Measurements from ENCODE around the gene EHBP1.

Gene EHBP1

DNA sequence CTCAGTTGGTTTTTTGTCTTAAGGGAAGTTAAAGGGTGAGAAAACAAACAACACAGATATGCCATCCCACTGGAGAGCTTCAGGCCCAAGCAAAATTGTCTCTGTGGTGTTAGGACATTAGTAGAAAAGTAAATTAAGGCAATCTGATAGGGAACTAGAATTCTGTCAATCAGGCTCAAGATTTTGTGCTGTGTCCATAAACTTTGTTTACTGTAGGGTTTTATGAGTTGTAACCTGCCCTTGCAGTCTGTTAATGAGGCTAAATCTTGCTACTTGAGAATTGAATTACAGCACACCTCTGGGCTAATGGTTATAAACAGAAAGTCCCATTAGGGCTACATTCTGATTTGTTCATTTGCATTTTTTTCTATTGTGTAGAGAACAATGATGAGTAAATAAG, 267.1 kb downstream of the EHBP1 start:
- TF ChIP-seq TEAD4 (IDR thresholded peaks at IDR 0.05) (no peak), TAF1 (IDR thresholded peaks at IDR 0.05; ENCODE audit: low read depth) (no peak), USF1 (IDR thresholded peaks at IDR 0.05) (no peak), FOXM1 (IDR thresholded peaks at IDR 0.05; ENCODE audit: borderline replicate concordance, low read depth) (no peak), RAD21 (IDR thresholded peaks at IDR 0.05; ENCODE audit: low read depth) (no peak), CEBPB (IDR thresholded peaks at IDR 0.05) (no peak), TCF12 (IDR thresholded peaks at IDR 0.05; ENCODE audit: low read depth) (no peak), CREB1 (IDR thresholded peaks at IDR 0.05; ENCODE audit: low read depth) (no peak), REST (IDR thresholded peaks at IDR 0.05; ENCODE audit: low read depth) (no peak), YY1 (IDR thresholded peaks at IDR 0.05; ENCODE audit: low read depth) (no peak)
- TF ChIP-seq, protein P1, sequence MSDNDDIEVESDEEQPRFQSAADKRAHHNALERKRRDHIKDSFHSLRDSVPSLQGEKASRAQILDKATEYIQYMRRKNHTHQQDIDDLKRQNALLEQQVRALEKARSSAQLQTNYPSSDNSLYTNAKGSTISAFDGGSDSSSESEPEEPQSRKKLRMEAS (IDR thresholded peaks at IDR 0.05) = no peak

GRCh38 chr2:62974999-62975398, 269.5 kb downstream of the EHBP1 start:
- no peak for TF ChIP-seq EP300 (IDR thresholded peaks at IDR 0.05; ENCODE audit: borderline replicate concordance)
- TF ChIP-seq TCF12 (IDR thresholded peaks at IDR 0.05; ENCODE audit: low read depth) = no peak
- no peak for TF ChIP-seq USF1 (IDR thresholded peaks at IDR 0.05)
- no peak for TF ChIP-seq TEAD4 (IDR thresholded peaks at IDR 0.05)
- TF ChIP-seq RAD21 (IDR thresholded peaks at IDR 0.05; ENCODE audit: low read depth) = no peak

- TF ChIP-seq TEAD4 (IDR thresholded peaks at IDR 0.05) = no peak
- TF ChIP-seq TAF1 (IDR thresholded peaks at IDR 0.05; ENCODE audit: low read depth) = no peak
- no peak for TF ChIP-seq TCF12 (IDR thresholded peaks at IDR 0.05; ENCODE audit: low read depth)
- TF ChIP-seq ZBTB7A (IDR thresholded peaks at IDR 0.05; ENCODE audit: low read depth) = no peak
- TF ChIP-seq CEBPB (IDR thresholded peaks at IDR 0.05) = no peak
- TF ChIP-seq REST (IDR thresholded peaks at IDR 0.05; ENCODE audit: low read depth) = no peak
- TF ChIP-seq EP300 (IDR thresholded peaks at IDR 0.05; ENCODE audit: borderline replicate concordance) = no peak
- no peak for TF ChIP-seq NFIC (IDR thresholded peaks at IDR 0.05)
- no peak for TF ChIP-seq YY1 (IDR thresholded peaks at IDR 0.05; ENCODE audit: low read depth)
- TF ChIP-seq RAD21 (IDR thresholded peaks at IDR 0.05; ENCODE audit: low read depth) = no peak
- TF ChIP-seq CREB1 (IDR thresholded peaks at IDR 0.05; ENCODE audit: low read depth) = no peak
- no peak for TF ChIP-seq EGR1 (IDR thresholded peaks at IDR 0.05)
- TF ChIP-seq, protein P1 (IDR thresholded peaks at IDR 0.05) = no peak
- TF ChIP-seq FOXM1 (IDR thresholded peaks at IDR 0.05; ENCODE audit: borderline replicate concordance, low read depth) = no peak
- TF ChIP-seq USF1 (IDR thresholded peaks at IDR 0.05) = no peak
Observed at GRCh38 chr2:62991605-62992004, 286.1 kb downstream of the EHBP1 start.

GRCh38 chr2:62992561-62992960, 287.0 kb downstream of the EHBP1 start:
- no peak for TF ChIP-seq EGR1 (IDR thresholded peaks at IDR 0.05)
- TF ChIP-seq CEBPB (IDR thresholded peaks at IDR 0.05) = no peak
- no peak for TF ChIP-seq FOXM1 (IDR thresholded peaks at IDR 0.05; ENCODE audit: borderline replicate concordance, low read depth)
- no peak for TF ChIP-seq ZBTB7A (IDR thresholded peaks at IDR 0.05; ENCODE audit: low read depth)
- TF ChIP-seq REST (IDR thresholded peaks at IDR 0.05; ENCODE audit: low read depth) = no peak
- TF ChIP-seq USF1 (IDR thresholded peaks at IDR 0.05) = no peak
- TF ChIP-seq CREB1 (IDR thresholded peaks at IDR 0.05; ENCODE audit: low read depth) = no peak
- TF ChIP-seq, protein P1 (IDR thresholded peaks at IDR 0.05) = no peak
- no peak for TF ChIP-seq YY1 (IDR thresholded peaks at IDR 0.05; ENCODE audit: low read depth)
